Sigmoid colon (tissue), 4 donors: Measurements from ENCODE around the gene REEP5.
"Not testable (repeated sequence)": the region's sequence is repeated elsewhere in the genome, so short reads cannot be mapped to it uniquely, and the experiment has no call there.

Experiments used
- EP300 ChIP-seq, 4 donors: sonication (generic); formaldehyde crosslinking; IDR thresholded peaks; one replicate each; pipeline ENCODE4 v1.6.1; 2017; ENCODE audit warnings: antibody characterized with exemption in 4 of 4
- POLR2A ChIP-seq, 2 donors: fragments of 450-650 bp; IDR thresholded peaks; one replicate each; pipeline ENCODE4 v1.6.1; 2016; ENCODE audit warnings: antibody characterized with exemption in 2 of 2, mild to moderate bottlenecking in 2 of 2, moderate library complexity in 2 of 2
- POLR2AphosphoS5 ChIP-seq, 4 donors: sonication (generic); formaldehyde crosslinking; IDR thresholded peaks; one replicate each; pipeline ENCODE4 v1.6.1; 2017; ENCODE audit warnings: antibody characterized with exemption in 4 of 4
- TF ChIP-seq, protein P1 (sequence below), 4 experiments: fragments of 450-650 bp in 3 of 4; fragments of 200-600 bp in 1 of 4; IDR thresholded peaks; one replicate each; pipeline ENCODE4 v1.5.1; 2016 to 2019; ENCODE audit warnings: antibody characterized with exemption in 4 of 4, mild to moderate bottlenecking in 3 of 4, moderate library complexity in 2 of 4

DNA sequence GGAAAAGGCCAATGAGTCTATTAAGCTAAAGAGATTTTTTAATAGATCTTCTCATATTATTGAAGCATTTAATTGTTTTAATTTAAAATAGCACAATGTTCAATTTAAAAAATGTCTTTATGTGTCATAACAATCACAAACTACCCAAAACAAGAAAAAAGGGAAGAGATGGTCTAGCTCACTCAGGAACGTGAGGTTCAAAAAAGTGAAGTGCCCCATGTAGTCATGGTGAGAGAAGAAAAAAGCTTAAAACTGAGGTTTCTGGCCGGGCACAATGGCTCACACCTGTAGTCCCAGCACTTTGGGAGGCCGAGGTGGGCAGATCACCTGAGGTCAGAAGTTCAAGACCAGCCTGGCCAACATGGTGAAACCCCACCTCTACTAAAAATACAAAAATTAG, 17.0 kb downstream of the REEP5 start:
- TF ChIP-seq, protein P1, sequence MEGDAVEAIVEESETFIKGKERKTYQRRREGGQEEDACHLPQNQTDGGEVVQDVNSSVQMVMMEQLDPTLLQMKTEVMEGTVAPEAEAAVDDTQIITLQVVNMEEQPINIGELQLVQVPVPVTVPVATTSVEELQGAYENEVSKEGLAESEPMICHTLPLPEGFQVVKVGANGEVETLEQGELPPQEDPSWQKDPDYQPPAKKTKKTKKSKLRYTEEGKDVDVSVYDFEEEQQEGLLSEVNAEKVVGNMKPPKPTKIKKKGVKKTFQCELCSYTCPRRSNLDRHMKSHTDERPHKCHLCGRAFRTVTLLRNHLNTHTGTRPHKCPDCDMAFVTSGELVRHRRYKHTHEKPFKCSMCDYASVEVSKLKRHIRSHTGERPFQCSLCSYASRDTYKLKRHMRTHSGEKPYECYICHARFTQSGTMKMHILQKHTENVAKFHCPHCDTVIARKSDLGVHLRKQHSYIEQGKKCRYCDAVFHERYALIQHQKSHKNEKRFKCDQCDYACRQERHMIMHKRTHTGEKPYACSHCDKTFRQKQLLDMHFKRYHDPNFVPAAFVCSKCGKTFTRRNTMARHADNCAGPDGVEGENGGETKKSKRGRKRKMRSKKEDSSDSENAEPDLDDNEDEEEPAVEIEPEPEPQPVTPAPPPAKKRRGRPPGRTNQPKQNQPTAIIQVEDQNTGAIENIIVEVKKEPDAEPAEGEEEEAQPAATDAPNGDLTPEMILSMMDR (IDR thresholded peaks at IDR 0.05) = not testable (repeated sequence)
- not testable (repeated sequence) for TF ChIP-seq POLR2A, POLR2AphosphoS5, EP300 (IDR thresholded peaks at IDR 0.05)
